HepG2 (cell line): ENCODE measurements around the gene HIGD1A. TPM values are rescaled to one million over a fixed set of nuclear protein-coding genes. Genes with fewer than 3 reads are reported as not detected.
A peak's percentile ranks its signal among the peaks of the same experiment; 100 is the strongest.

Experiments used
- AKNA ChIP-seq: sonication (generic); formaldehyde crosslinking; IDR thresholded peaks from 2 replicates; pipeline ENCODE4 v1.4.0; 2020; ENCODE audit warnings: missing genetic modification reagents, borderline replicate concordance
- ATF7 ChIP-seq, 2 experiments: fragments of 450-650 bp in 1 of 2; sonication (generic) in 1 of 2; formaldehyde crosslinking in 1 of 2; IDR thresholded peaks; 2 replicates each; pipeline versions ENCODE4 v1.4.0 to v1.6.1; 2016 to 2020; ENCODE audit warnings: antibody characterized with exemption in 1 of 2, mild to moderate bottlenecking in 1 of 2, missing genetic modification reagents in 1 of 2
- CENPBD1 ChIP-seq: sonication (generic); formaldehyde crosslinking; IDR thresholded peaks from 2 replicates; pipeline ENCODE4 v1.8.0; 2022; ENCODE audit warnings: missing genetic modification reagents, low read depth, mild to moderate bottlenecking, borderline replicate concordance
- IKZF1 ChIP-seq: fragments of 450-650 bp; IDR thresholded peaks from 2 replicates; pipeline ENCODE4 v1.7.1; 2016
- REST ChIP-seq, 2 experiments: IDR thresholded peaks; 2 replicates each; pipeline ENCODE4 v1.6.1; 2011 to 2012; ENCODE audit warnings: low read length in 2 of 2, borderline replicate concordance in 1 of 2, low read depth in 1 of 2, mild to moderate bottlenecking in 1 of 2, moderate library complexity in 1 of 2
- TBL1XR1 ChIP-seq: fragments of 150-350 bp; IDR thresholded peaks from 2 replicates; pipeline ENCODE4 v1.6.1; 2014; ENCODE audit warnings: borderline replicate concordance, low read length; ENCODE audit not compliant: partially characterized antibody
- TOPORS ChIP-seq: sonication (generic); formaldehyde crosslinking; IDR thresholded peaks from 2 replicates; pipeline ENCODE4 v1.8.0; 2023; ENCODE audit warnings: mild to moderate bottlenecking, missing genetic modification reagents
- UBTF ChIP-seq: sonication (generic); formaldehyde crosslinking; IDR thresholded peaks from 2 replicates; pipeline ENCODE4 v1.4.0; 2020; ENCODE audit warnings: mild to moderate bottlenecking, missing genetic modification reagents
- ZBTB34 ChIP-seq: sonication (generic); formaldehyde crosslinking; IDR thresholded peaks from 2 replicates; pipeline ENCODE4 v1.8.0; 2022; ENCODE audit warnings: mild to moderate bottlenecking, missing genetic modification reagents
- ZFYVE20 ChIP-seq: sonication (generic); formaldehyde crosslinking; IDR thresholded peaks from 2 replicates; pipeline ENCODE4 v1.8.0; 2023; ENCODE audit warnings: low read depth, mild to moderate bottlenecking, moderate library complexity, missing genetic modification reagents, borderline replicate concordance
- ZNF260 ChIP-seq: sonication (generic); formaldehyde crosslinking; IDR thresholded peaks from 2 replicates; pipeline ENCODE4 v1.4.0; 2020; ENCODE audit warnings: missing genetic modification reagents, low read depth, mild to moderate bottlenecking, borderline replicate concordance
- ZNF431 ChIP-seq: sonication (generic); formaldehyde crosslinking; IDR thresholded peaks from 2 replicates; pipeline ENCODE4 v1.9.0; 2022; ENCODE audit warnings: missing genetic modification reagents, low read depth, mild to moderate bottlenecking, borderline replicate concordance
- ZNF468 ChIP-seq: sonication (generic); formaldehyde crosslinking; IDR thresholded peaks from 2 replicates; pipeline ENCODE4 v1.8.0; 2022; ENCODE audit warnings: mild to moderate bottlenecking, moderate library complexity, missing genetic modification reagents
- ZNF577 ChIP-seq: sonication (generic); formaldehyde crosslinking; IDR thresholded peaks from 2 replicates; pipeline ENCODE4 v1.4.0; 2020; ENCODE audit warnings: mild to moderate bottlenecking, low read depth, missing genetic modification reagents, borderline replicate concordance
- ZSCAN20 ChIP-seq: sonication (generic); formaldehyde crosslinking; IDR thresholded peaks from 2 replicates; pipeline ENCODE4 v1.4.0; 2020; ENCODE audit warnings: missing genetic modification reagents, mild to moderate bottlenecking, borderline replicate concordance
- polyA plus RNA-seq, 8 experiments: library from polyadenylated mRNA; depleted of rRNA in 3 of 8; stranded (reverse) in 7 of 8; unstranded in 1 of 8; fragments of >200 nt; fragmentation: Illumina TruSeq in 4 of 8; extraction: Trizol in 4 of 8; gene quantifications; 2 replicates each; pipeline versions ENCODE4 v1.2.1 to v1.2.3, GENCODE V29; 2011 to 2016; ENCODE audit warnings: low read depth in 4 of 8, missing spikeins in 1 of 8, mixed read lengths in 1 of 8; ENCODE audit not compliant: insufficient read depth in 1 of 8
- total RNA-seq, 5 experiments: library from RNA; depleted of rRNA; stranded (reverse); fragments of >200 nt; fragmentation: Illumina TruSeq; extraction: Trizol; gene quantifications; 2 replicates each; pipeline ENCODE4 v1.2.3, GENCODE V29; 2016; ENCODE audit warnings: low read depth in 1 of 5

Gene HIGD1A
- total and polyA plus RNA-seq, 2 of the 13 experiments (the other 11 are each of a cell fraction or from before 2014, with no cell fraction given): 222 to 253 TPM

GRCh38 chr3:42853739-42854302, 49.5 kb upstream of the HIGD1A start (continued):
- TF ChIP-seq ZBTB34 (CRISPR knock-in tag): no peak
- TF ChIP-seq REST (IDR thresholded peaks at IDR 0.05; ENCODE audit: borderline replicate concordance in 1 of 2, low read depth in 1 of 2, low read length in 2 of 2): peak in 1 of 2 experiments; percentile 48; a peak in 1 of 4 replicates
- TF ChIP-seq AKNA (CRISPR knock-in tag): no peak
- TF ChIP-seq ATF7 (IDR thresholded peaks at IDR 0.05): no peak
- TF ChIP-seq ATF7 (CRISPR knock-in tag; IDR thresholded peaks at IDR 0.05): no peak
- TF ChIP-seq ZSCAN20: no peak
- no peak for TF ChIP-seq ZNF577 (CRISPR knock-in tag)
- peak; percentile 87 for TF ChIP-seq TBL1XR1
- TF ChIP-seq TOPORS (CRISPR knock-in tag): no peak
- TF ChIP-seq ZNF431: no peak
- no peak for TF ChIP-seq ZNF260 (CRISPR knock-in tag)
- TF ChIP-seq ZFYVE20 (CRISPR knock-in tag): no peak
- TF ChIP-seq ZNF468 (CRISPR knock-in tag): no peak
- no peak for TF ChIP-seq IKZF1
- no peak for TF ChIP-seq UBTF (CRISPR knock-in tag)
- no peak for TF ChIP-seq CENPBD1 (CRISPR knock-in tag)
